Liver (tissue), 3 donors: ENCODE data around the gene SMAD7.

Experiments used
- CTCF ChIP-seq: fragments of 150-350 bp; IDR thresholded peaks from 2 replicates; pipeline ENCODE4 v1.5.1; 2017; ENCODE audit warnings: improper control_type of control experiment, low read depth, low read length; ENCODE audit not compliant: missing input control
- GABPA ChIP-seq, 2 donors: IDR thresholded peaks in 1 of 2; conservative IDR thresholded peaks in 1 of 2; 2 replicates each; pipeline ENCODE4 v1.6.1; 2016; ENCODE audit warnings: antibody characterized with exemption in 2 of 2, mild to moderate bottlenecking in 1 of 2, moderate library complexity in 1 of 2
- JUND ChIP-seq, 2 donors: IDR thresholded peaks; 2 replicates each; pipeline ENCODE4 v1.6.1; 2016; ENCODE audit warnings: antibody characterized with exemption in 2 of 2
- RAD21 ChIP-seq, 2 donors: IDR thresholded peaks; 2 replicates each; pipeline ENCODE4 v1.6.1; 2016; ENCODE audit warnings: antibody characterized with exemption in 2 of 2, mild to moderate bottlenecking in 2 of 2
- REST ChIP-seq: IDR thresholded peaks from 2 replicates; pipeline ENCODE4 v1.6.1; 2016; ENCODE audit warnings: antibody characterized with exemption, mild to moderate bottlenecking
- SP1 ChIP-seq: IDR thresholded peaks from 2 replicates; pipeline ENCODE4 v1.6.1; 2018; ENCODE audit warnings: antibody characterized with exemption, mild to moderate bottlenecking
- TAF1 ChIP-seq: conservative IDR thresholded peaks from 2 replicates; pipeline ENCODE4 v1.6.1; 2016; ENCODE audit warnings: antibody characterized with exemption, mild to moderate bottlenecking
- YY1 ChIP-seq: IDR thresholded peaks from 2 replicates; pipeline ENCODE4 v1.6.1; 2016; ENCODE audit warnings: antibody characterized with exemption, mild to moderate bottlenecking
- donor health status: healthy.
- donor health status: healthy.

- TF ChIP-seq CTCF = no peak
- TF ChIP-seq YY1 = no peak
- TF ChIP-seq SP1 = no peak
- TF ChIP-seq JUND (IDR thresholded peaks at IDR 0.05) = no peak
- no peak for TF ChIP-seq RAD21 (IDR thresholded peaks at IDR 0.05)
- TF ChIP-seq GABPA (IDR thresholded peaks at IDR 0.05 in 1 of 2, conservative IDR thresholded peaks at IDR 0.05 in 1 of 2) = no peak
- no peak for TF ChIP-seq REST
- no peak for TF ChIP-seq TAF1
Observed at GRCh38 chr18:48986851-48987761, 36.3 kb upstream of the SMAD7 start.
